Smooth muscle cell (in vitro differentiated cells): ENCODE results near the gene KIRREL3. TPM values are rescaled to one million over a fixed set of nuclear protein-coding genes. Genes with fewer than 3 reads are reported as not detected.

Experiments
- DNase-seq: peaks from one replicate; lab custom pipeline; 2025; ENCODE audit not compliant: unreplicated experiment; lab: John Stamatoyannopoulos, UW
- H2AFZ ChIP-seq: fragments of 200-600 bp; sonication (generic); 2 replicates; pipeline ENCODE4 v1.6.0; 2016; ENCODE audit warnings: antibody characterized with exemption, low read depth, mild to moderate bottlenecking
- H3F3A ChIP-seq: fragments of 200-600 bp; sonication (generic); 2 replicates; pipeline ENCODE4 v1.6.0; 2017; ENCODE audit warnings: antibody characterized with exemption, low read depth
- H3K27ac ChIP-seq: fragments of 200-600 bp; sonication (generic); 2 replicates; pipeline ENCODE4 v1.5.1; 2016; ENCODE audit warnings: low read depth, mild to moderate bottlenecking
- H3K27me3 ChIP-seq: fragments of 200-600 bp; sonication (generic); 2 replicates; pipeline ENCODE4 v1.6.1; 2016; ENCODE audit warnings: low read depth, mild to moderate bottlenecking
- H3K36me3 ChIP-seq: fragments of 200-600 bp; sonication (generic); 2 replicates; pipeline ENCODE4 v1.5.1; 2016; ENCODE audit warnings: low read depth
- H3K4me1 ChIP-seq: fragments of 200-600 bp; sonication (generic); 2 replicates; pipeline ENCODE4 v1.5.1; 2016; ENCODE audit warnings: low read depth
- H3K4me2 ChIP-seq: fragments of 200-600 bp; sonication (generic); 2 replicates; pipeline ENCODE4 v1.6.0; 2016; ENCODE audit warnings: mild to moderate bottlenecking
- H3K4me3 ChIP-seq: fragments of 200-600 bp; sonication (generic); 2 replicates; pipeline ENCODE4 v1.5.1; 2016; ENCODE audit warnings: mild to moderate bottlenecking
- H3K79me2 ChIP-seq: fragments of 200-600 bp; sonication (generic); 2 replicates; pipeline ENCODE4 v1.6.0; 2016; ENCODE audit warnings: low read depth, mild to moderate bottlenecking
- H3K9ac ChIP-seq: fragments of 200-600 bp; sonication (generic); 2 replicates; pipeline ENCODE4 v1.6.0; 2016; ENCODE audit warnings: low read depth
- H3K9me3 ChIP-seq: fragments of 200-600 bp; sonication (generic); replicated peaks from 2 replicates; pipeline ENCODE4 v1.5.1; 2016; ENCODE audit warnings: low read depth
- H4K20me1 ChIP-seq: fragments of 200-600 bp; sonication (generic); 2 replicates; pipeline ENCODE4 v1.6.0; 2016; ENCODE audit warnings: low read depth
- WGBS: methylation state at CpG from one replicate; pipeline ENCODE4 v1.1.7; 2016; ENCODE audit warnings: low lambda C conversion rate; 5-methylcytosine and 5-hydroxymethylcytosine counted together
- polyA plus RNA-seq: library from polyadenylated mRNA; unstranded; fragments of >200 nt; fragmentation: Nextera tagmentation; extraction: Ambion mirVana; gene quantifications from 2 replicates; pipeline ENCODE4 v1.2.1, GENCODE V29; 2016
- total RNA-seq: library from RNA; depleted of rRNA; stranded (reverse); fragments of >200 nt; gene quantifications from 2 replicates; pipeline ENCODE4 v1.2.3, GENCODE V29; 2014
- TF ChIP-seq, protein P1 (sequence below): fragments of 200-600 bp; sonication (generic); IDR thresholded peaks from 2 replicates; pipeline ENCODE4 v1.5.1; 2017; ENCODE audit warnings: borderline replicate concordance, mild to moderate bottlenecking, antibody characterized with exemption; ENCODE audit not compliant: insufficient read depth, poor library complexity, severe bottlenecking

KIRREL3 gene
- total and polyA plus RNA-seq, 2 experiments from 2014 or later: 1.2 TPM; not detected in 1

DNA sequence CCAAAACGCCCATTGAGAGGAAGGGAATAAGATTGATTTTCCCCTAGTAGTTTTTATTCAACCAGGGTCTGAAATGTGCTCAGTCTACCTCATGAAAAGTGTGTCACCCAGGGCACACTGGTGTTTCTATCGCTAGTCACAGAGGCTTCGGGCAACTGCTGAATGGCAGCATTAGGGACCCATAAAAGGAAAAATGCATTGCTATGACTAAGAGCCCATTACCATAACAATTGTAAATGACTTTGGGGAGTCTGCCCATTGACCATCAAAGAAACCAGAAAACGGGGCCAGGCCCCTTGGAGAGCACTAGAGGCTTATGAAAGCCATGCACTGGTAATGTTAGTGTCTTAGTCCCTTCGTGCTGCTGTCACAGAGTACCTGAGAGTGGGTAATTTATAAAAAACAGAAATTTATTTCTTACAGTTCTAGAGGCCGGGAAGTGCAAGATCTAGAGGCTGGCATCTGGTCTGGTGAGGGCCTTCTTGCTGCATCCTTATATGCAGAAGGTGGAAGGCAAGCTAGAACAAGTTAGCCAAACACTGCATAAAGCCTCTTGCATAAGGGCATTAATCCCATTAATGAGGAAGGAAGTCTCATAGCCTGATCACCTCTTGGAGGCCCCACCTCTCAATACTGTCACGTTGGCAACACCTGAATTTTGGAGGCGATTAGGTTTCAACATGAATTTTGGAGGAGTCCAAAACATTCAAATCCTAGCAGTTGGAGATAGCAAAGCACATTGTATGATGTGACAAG lies 338.4 kb downstream of the KIRREL3 start:
- Histone ChIP-seq H3K27me3 (peaks cover 6% of the 10 kb centered on the region), H3K4me3 (no peak overlapping the region), H3K27ac (no peak overlapping the region), H3K36me3 (no peaks in the 10 kb centered on the region), H3K4me2 (no peak overlapping the region), H2AFZ (no peak overlapping the region), H4K20me1 (no peaks in the 10 kb centered on the region), H3K9me3 (no peaks in the 10 kb centered on the region), H3K79me2 (no peaks in the 10 kb centered on the region), H3K9ac (no peak overlapping the region), H3F3A (no peaks in the 10 kb centered on the region), H3K4me1 (no peaks in the 10 kb centered on the region)
- DNase-seq: no peak
- TF ChIP-seq, protein P1, sequence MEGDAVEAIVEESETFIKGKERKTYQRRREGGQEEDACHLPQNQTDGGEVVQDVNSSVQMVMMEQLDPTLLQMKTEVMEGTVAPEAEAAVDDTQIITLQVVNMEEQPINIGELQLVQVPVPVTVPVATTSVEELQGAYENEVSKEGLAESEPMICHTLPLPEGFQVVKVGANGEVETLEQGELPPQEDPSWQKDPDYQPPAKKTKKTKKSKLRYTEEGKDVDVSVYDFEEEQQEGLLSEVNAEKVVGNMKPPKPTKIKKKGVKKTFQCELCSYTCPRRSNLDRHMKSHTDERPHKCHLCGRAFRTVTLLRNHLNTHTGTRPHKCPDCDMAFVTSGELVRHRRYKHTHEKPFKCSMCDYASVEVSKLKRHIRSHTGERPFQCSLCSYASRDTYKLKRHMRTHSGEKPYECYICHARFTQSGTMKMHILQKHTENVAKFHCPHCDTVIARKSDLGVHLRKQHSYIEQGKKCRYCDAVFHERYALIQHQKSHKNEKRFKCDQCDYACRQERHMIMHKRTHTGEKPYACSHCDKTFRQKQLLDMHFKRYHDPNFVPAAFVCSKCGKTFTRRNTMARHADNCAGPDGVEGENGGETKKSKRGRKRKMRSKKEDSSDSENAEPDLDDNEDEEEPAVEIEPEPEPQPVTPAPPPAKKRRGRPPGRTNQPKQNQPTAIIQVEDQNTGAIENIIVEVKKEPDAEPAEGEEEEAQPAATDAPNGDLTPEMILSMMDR: no peak
- 64% methylated on average over 8 of the region's 8 CpGs for WGBS

DNA sequence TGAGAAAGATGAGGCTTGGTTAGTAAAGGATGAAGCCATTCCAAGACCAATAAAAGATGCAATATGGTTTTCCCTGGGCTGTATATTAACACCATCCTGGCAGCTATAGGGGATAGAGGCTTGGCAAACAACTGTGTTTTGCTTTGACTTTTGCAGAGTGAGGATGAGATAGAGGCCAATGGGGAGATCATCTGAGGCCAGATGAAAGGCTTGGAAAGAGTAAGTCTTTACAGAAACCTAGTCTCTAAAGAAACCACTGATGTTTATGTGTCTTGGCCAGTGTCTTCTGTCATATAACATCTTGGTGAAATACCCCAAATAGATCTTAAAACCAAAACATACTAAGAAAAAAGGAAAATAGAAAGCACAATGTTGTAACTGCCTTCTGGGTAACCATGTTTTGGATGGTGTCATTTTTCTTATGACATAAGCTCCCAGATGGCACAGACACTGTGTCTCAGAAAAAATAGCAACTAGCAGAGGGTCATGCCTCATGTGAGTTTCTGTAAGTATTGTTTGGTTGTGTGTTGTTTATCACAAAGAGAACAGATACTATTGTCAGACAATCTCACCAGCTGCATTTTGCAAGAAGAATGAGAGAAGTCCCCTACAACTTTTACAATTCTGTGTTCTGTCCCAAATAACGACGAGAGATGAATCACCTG lies 339.7 kb downstream of the KIRREL3 start:
- H3K9ac ChIP-seq: no peak overlapping the region
- H3K79me2 ChIP-seq: no peaks in the 10 kb centered on the region
- H4K20me1 ChIP-seq: no peaks in the 10 kb centered on the region
- no peaks in the 10 kb centered on the region for H3K4me1 ChIP-seq
- 92% methylated on average over 2 of the region's 2 CpGs for WGBS
- H2AFZ ChIP-seq: no peak overlapping the region
- no peaks in the 10 kb centered on the region for H3K27me3 ChIP-seq
- DNase-seq: no peak
- H3K36me3 ChIP-seq: no peaks in the 10 kb centered on the region
- no peak overlapping the region for H3K4me2 ChIP-seq
- H3K27ac ChIP-seq: no peak overlapping the region
- H3K4me3 ChIP-seq: no peak overlapping the region
- no peaks in the 10 kb centered on the region for H3K9me3 ChIP-seq
- TF ChIP-seq, protein P1: no peak
- H3F3A ChIP-seq: no peaks in the 10 kb centered on the region

DNA sequence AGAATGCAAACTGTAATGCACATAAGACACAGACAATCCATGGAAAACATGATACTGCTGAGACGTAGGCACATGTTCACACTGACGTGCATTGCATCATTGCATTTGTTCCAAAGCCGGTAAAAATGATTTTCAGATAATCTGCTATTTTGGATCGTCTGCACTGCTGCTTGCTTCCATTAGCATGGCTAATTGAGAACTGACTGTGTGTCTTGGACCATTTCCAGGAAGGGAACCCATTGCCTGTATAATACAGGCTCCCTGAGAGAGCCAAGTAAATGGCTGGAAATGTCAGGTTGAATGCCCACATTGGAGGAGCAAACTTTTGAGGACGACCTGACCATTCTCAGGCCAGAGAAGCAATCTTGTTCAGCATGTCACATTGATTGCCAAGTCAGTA lies 340.2 kb downstream of the KIRREL3 start:
- Histone ChIP-seq H3K79me2 (no peaks in the 10 kb centered on the region), H3F3A (no peaks in the 10 kb centered on the region), H3K4me2 (no peak overlapping the region), H2AFZ (no peak overlapping the region), H3K4me3 (no peak overlapping the region), H3K27ac (no peak overlapping the region), H3K9ac (no peak overlapping the region), H3K27me3 (peaks cover 5% of the 10 kb centered on the region), H3K9me3 (no peaks in the 10 kb centered on the region), H4K20me1 (no peaks in the 10 kb centered on the region), H3K36me3 (no peaks in the 10 kb centered on the region), H3K4me1 (peaks cover 5% of the 10 kb centered on the region)
- TF ChIP-seq, protein P1: no peak
- no peak for DNase-seq
- 90% methylated on average over 5 of the region's 5 CpGs for WGBS
